Panc1 (cell line): Measurements from ENCODE around the gene MACROD1. TPM values are rescaled to one million over a fixed set of nuclear protein-coding genes. Genes with fewer than 3 reads are reported as not detected.

Source experiments
- ATAC-seq: fragments of 200-7000 bp; cut with Tn5 transposase; 2 replicates; pipeline ENCODE4 v1.9.1; 2020; ENCODE audit warnings: mild to moderate bottlenecking, moderate library complexity
- BruUV-seq: library from RNA; stranded (reverse); fragments of 400-500 nt; replicated peaks from 2 replicates; lab custom pipeline; 2021; lab: Mats Ljungman, UMichigan
- CTCF ChIA-PET: fragments of 300-600 bp; sonication (Branson Sonifier 250); formaldehyde crosslinking; loops from one replicate; lab custom pipeline; 2022; ENCODE audit warnings: antibody characterized with exemption; lab: Charles Lee
- POLR2A ChIA-PET: fragments of 300-600 bp; sonication (Branson Sonifier 250); formaldehyde crosslinking; loops from one replicate; lab custom pipeline; 2022; ENCODE audit warnings: antibody characterized with exemption; lab: Charles Lee
- DNase-seq: peaks from one replicate; pipeline ENCODE4 v3.0.0-alpha.2; 2010; ENCODE audit warnings: low read depth, low spot score
- H3K27ac ChIP-seq: 2 replicates; pipeline ENCODE4 v1.5.1; 2011; ENCODE audit warnings: mild to moderate bottlenecking, low read length, inconsistent platforms
- H3K27me3 ChIP-seq: fragments of 200-500 bp; sonication (Bioruptor generic); 2 replicates; pipeline ENCODE4 v1.6.0; 2014; ENCODE audit warnings: low read length, inconsistent platforms; ENCODE audit not compliant: control insufficient read depth, insufficient read depth
- H3K36me3 ChIP-seq: fragments of 200-500 bp; sonication (Bioruptor generic); 2 replicates; pipeline ENCODE4 v1.5.1; 2014; ENCODE audit warnings: inconsistent platforms, mild to moderate bottlenecking, low read length, moderate library complexity; ENCODE audit not compliant: control insufficient read depth, insufficient read depth
- H3K4me1 ChIP-seq: 2 replicates; pipeline ENCODE4 v1.5.1; 2011; ENCODE audit warnings: inconsistent platforms, mild to moderate bottlenecking, low read length, moderate library complexity; ENCODE audit not compliant: control insufficient read depth, insufficient read depth
- H3K4me3 ChIP-seq, 2 experiments: 2 replicates each; pipeline ENCODE4 v1.5.1; 2011 to 2012; ENCODE audit warnings: low read depth in 2 of 2, low read length in 2 of 2, mild to moderate bottlenecking in 2 of 2, inconsistent platforms in 1 of 2, moderate library complexity in 1 of 2
- H3K9me3 ChIP-seq: fragments of 200-500 bp; sonication (Bioruptor generic); 2 replicates; pipeline ENCODE4 v1.5.1; 2014; ENCODE audit warnings: low read depth, mild to moderate bottlenecking, inconsistent platforms, low read length, moderate library complexity; ENCODE audit not compliant: control insufficient read depth, insufficient read depth
- POLR2AphosphoS5 ChIP-seq: IDR thresholded peaks from 2 replicates; pipeline ENCODE4 v1.6.1; 2012; ENCODE audit warnings: mild to moderate bottlenecking, low read depth, low read length, moderate library complexity
- SIN3A ChIP-seq: IDR thresholded peaks from 2 replicates; pipeline ENCODE4 v1.6.1; 2012; ENCODE audit warnings: low read depth, mild to moderate bottlenecking, low read length, moderate library complexity, borderline replicate concordance; ENCODE audit not compliant: insufficient read depth
- TCF7L2 ChIP-seq: IDR thresholded peaks from 2 replicates; pipeline ENCODE4 v1.6.1; 2011; ENCODE audit warnings: mild to moderate bottlenecking, low read depth, low read length, inconsistent platforms
- in situ Hi-C: cut with HindIII; loops from 2 replicates; pipeline ENCODE4 v1.10.0; 2016; ENCODE audit warnings: low sequenced_read_pairs, low pct_unique_long_range_greater_than_20kb
- intact Hi-C: fragments of 100-400 bp; cut with micrococcal nuclease; formaldehyde crosslinking; loops from one replicate; pipeline ENCODE4 v1.10.0; 2022; ENCODE audit not compliant: unreplicated experiment
- total RNA-seq: library from RNA; stranded (reverse); gene quantifications from one replicate; pipeline ENCODE4 v1.2.1, GENCODE V29; 2021; ENCODE audit not compliant: unreplicated experiment
- TF ChIP-seq, protein P1 (sequence below): fragments of 450-650 bp; IDR thresholded peaks from 2 replicates; pipeline ENCODE4 v1.5.1; 2017; ENCODE audit warnings: mild to moderate bottlenecking
- TF ChIP-seq, protein P2 (sequence below), 2 experiments: IDR thresholded peaks; 2 replicates each; pipeline ENCODE4 v1.6.1; 2011 to 2012; ENCODE audit warnings: low read depth in 2 of 2, control low read depth in 1 of 2, low read length in 1 of 2, mild to moderate bottlenecking in 1 of 2, moderate library complexity in 1 of 2; ENCODE audit not compliant: insufficient read depth in 1 of 2

MACROD1 gene
- total RNA-seq, 1 experiment from 2014 or later = 16.8 TPM

DNA sequence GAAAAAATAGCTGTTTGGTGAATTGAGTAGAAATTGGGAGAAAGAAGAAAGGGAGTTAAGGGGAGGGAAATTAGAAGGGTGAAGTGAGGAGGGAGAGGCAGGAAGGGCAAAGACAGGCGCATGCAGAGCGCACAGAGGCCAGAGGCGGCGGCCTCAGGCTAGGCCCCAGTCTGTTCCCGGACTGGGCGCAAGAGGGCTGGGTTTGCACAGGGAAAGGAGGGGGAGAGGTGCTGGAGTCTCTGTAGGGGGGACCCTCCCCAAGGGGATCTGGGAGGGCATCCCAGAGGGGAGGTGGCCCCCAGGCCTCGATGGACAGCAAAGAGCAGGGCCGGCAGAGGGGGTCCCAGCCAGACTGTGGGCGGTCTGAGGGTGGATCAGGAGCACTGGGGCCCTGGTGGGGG is 131.5 kb downstream of the MACROD1 start:
- Histone ChIP-seq H3K9me3 (no peaks in the 10 kb centered on the region), H3K4me1 (peaks cover 14% of the 10 kb centered on the region), H3K4me3 (no peak overlapping the region), H3K27ac (no peak overlapping the region), H3K27me3 (no peaks in the 10 kb centered on the region), H3K36me3 (no peaks in the 10 kb centered on the region)
- ATAC-seq = no peak
- in situ Hi-C loops (no loop called here), intact Hi-C loops (no loop called here)
- no peak for DNase-seq
- POLR2A ChIA-PET = no interaction called here
- CTCF ChIA-PET = no interaction called here
- TF ChIP-seq, protein P1, sequence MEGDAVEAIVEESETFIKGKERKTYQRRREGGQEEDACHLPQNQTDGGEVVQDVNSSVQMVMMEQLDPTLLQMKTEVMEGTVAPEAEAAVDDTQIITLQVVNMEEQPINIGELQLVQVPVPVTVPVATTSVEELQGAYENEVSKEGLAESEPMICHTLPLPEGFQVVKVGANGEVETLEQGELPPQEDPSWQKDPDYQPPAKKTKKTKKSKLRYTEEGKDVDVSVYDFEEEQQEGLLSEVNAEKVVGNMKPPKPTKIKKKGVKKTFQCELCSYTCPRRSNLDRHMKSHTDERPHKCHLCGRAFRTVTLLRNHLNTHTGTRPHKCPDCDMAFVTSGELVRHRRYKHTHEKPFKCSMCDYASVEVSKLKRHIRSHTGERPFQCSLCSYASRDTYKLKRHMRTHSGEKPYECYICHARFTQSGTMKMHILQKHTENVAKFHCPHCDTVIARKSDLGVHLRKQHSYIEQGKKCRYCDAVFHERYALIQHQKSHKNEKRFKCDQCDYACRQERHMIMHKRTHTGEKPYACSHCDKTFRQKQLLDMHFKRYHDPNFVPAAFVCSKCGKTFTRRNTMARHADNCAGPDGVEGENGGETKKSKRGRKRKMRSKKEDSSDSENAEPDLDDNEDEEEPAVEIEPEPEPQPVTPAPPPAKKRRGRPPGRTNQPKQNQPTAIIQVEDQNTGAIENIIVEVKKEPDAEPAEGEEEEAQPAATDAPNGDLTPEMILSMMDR = no peak
- TF ChIP-seq SIN3A = no peak
- no peak for TF ChIP-seq POLR2AphosphoS5
- TF ChIP-seq, protein P2, sequence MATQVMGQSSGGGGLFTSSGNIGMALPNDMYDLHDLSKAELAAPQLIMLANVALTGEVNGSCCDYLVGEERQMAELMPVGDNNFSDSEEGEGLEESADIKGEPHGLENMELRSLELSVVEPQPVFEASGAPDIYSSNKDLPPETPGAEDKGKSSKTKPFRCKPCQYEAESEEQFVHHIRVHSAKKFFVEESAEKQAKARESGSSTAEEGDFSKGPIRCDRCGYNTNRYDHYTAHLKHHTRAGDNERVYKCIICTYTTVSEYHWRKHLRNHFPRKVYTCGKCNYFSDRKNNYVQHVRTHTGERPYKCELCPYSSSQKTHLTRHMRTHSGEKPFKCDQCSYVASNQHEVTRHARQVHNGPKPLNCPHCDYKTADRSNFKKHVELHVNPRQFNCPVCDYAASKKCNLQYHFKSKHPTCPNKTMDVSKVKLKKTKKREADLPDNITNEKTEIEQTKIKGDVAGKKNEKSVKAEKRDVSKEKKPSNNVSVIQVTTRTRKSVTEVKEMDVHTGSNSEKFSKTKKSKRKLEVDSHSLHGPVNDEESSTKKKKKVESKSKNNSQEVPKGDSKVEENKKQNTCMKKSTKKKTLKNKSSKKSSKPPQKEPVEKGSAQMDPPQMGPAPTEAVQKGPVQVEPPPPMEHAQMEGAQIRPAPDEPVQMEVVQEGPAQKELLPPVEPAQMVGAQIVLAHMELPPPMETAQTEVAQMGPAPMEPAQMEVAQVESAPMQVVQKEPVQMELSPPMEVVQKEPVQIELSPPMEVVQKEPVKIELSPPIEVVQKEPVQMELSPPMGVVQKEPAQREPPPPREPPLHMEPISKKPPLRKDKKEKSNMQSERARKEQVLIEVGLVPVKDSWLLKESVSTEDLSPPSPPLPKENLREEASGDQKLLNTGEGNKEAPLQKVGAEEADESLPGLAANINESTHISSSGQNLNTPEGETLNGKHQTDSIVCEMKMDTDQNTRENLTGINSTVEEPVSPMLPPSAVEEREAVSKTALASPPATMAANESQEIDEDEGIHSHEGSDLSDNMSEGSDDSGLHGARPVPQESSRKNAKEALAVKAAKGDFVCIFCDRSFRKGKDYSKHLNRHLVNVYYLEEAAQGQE (IDR thresholded peaks at IDR 0.05; ENCODE audit: insufficient read depth in 1 of 2, low read depth in 2 of 2, low read length in 1 of 2) = no peak
- no peak for TF ChIP-seq TCF7L2
- BruUV-seq = no TSS peak

DNA sequence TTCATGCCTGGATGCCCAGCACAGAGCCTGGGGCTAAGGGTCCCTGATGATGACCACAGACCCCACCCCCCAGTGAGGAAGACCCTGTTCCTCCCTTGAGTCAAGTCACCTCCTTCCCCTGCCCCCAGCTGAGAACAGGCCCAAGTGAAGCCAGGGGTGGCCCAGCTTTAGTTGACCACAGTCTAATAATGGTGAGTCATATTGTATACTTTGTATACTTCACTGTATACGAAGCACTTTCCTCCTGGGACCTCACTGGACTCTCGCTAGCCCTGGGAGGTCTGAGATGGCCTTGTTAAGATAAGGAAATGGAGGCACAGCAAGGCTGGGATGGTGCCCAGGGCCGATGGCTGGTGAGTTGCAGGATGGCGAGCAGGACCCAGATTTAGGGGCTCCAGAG is 133.9 kb downstream of the MACROD1 start:
- ChIA-PET POLR2A (no interaction called here), CTCF (interaction anchor here (0.5 kb wide), 1 partner anchor 87 kb away, joined by 4 read pairs; no protein-coding TSS in a partner anchor)
- 0 out of 2 replicates have a peak, but pooled peaks have one; percentile 27 for ATAC-seq
- intact Hi-C loops = no loop called here
- TF ChIP-seq, protein P1 = no peak
- TF ChIP-seq, protein P2 (IDR thresholded peaks at IDR 0.05; ENCODE audit: insufficient read depth in 1 of 2, low read depth in 2 of 2, low read length in 1 of 2) = no peak
- TF ChIP-seq TCF7L2 (no peak), POLR2AphosphoS5 (no peak), SIN3A (no peak)
- in situ Hi-C loops = no loop called here
- Histone ChIP-seq H3K9me3 (no peaks in the 10 kb centered on the region), H3K27me3 (no peaks in the 10 kb centered on the region), H3K36me3 (no peaks in the 10 kb centered on the region), H3K4me1 (peaks cover 14% of the 10 kb centered on the region), H3K4me3 (no peak overlapping the region), H3K27ac (no peak overlapping the region)
- no peak for DNase-seq
- BruUV-seq = no TSS peak
